Measurements from ENCODE around the gene EMX1.

GRCh38 chr2:72952110-72952823, 34.9 kb downstream of the EMX1 start:
- TF ChIP-seq POLR2AphosphoS5 (IDR thresholded peaks at IDR 0.05) (no peak), CTCF (IDR thresholded peaks at IDR 0.05) (no peak)

All from esophagus muscularis mucosa (tissue), 3 donors.